Ammon's horn (tissue), 1 donor: Measurements from ENCODE around the gene DYNC1I2.
"Not testable (repeated sequence)": the region's sequence is repeated elsewhere in the genome, so short reads cannot be mapped to it uniquely, and the experiment has no call there.

Source experiments
- DNase-seq: peaks from one replicate; pipeline ENCODE4 v3.0.0-alpha.2; 2016; ENCODE audit warnings: low spot score

Gene DYNC1I2

GRCh38 chr2:171718720-171719119 lies 31.5 kb downstream of the DYNC1I2 start:
- no peak for DNase-seq

GRCh38 chr2:171719660-171720059 lies 32.4 kb downstream of the DYNC1I2 start:
- no peak for DNase-seq

- DNase-seq = peak; percentile 71
Measured at GRCh38 chr2:171723716-171724683, 36.7 kb downstream of the DYNC1I2 start.

- DNase-seq = no peak
Measured at GRCh38 chr2:171726847-171727450, 39.7 kb downstream of the DYNC1I2 start.

GRCh38 chr2:171728989-171729951 lies 42.0 kb downstream of the DYNC1I2 start:
- DNase-seq = no peak

GRCh38 chr2:171729952-171730317 lies 42.7 kb downstream of the DYNC1I2 start:
- no peak for DNase-seq

GRCh38 chr2:171735991-171736710 lies 48.9 kb downstream of the DYNC1I2 start:
- DNase-seq = no peak

- no peak for DNase-seq
Measured at GRCh38 chr2:171741189-171741588, 53.9 kb downstream of the DYNC1I2 start.

GRCh38 chr2:171742760-171743159 lies 55.5 kb downstream of the DYNC1I2 start:
- no peak for DNase-seq

GRCh38 chr2:171745141-171745540 lies 57.9 kb downstream of the DYNC1I2 start:
- DNase-seq = no peak

GRCh38 chr2:171745806-171746205 lies 58.5 kb downstream of the DYNC1I2 start:
- DNase-seq = no peak

- no peak for DNase-seq
Measured at GRCh38 chr2:171747371-171747770, 60.1 kb downstream of the DYNC1I2 start.

- DNase-seq = no peak
Measured at GRCh38 chr2:171754254-171754939, 67.1 kb downstream of the DYNC1I2 start.

- not testable (repeated sequence) for DNase-seq
Measured at GRCh38 chr2:171758762-171759161, 71.5 kb downstream of the DYNC1I2 start.

GRCh38 chr2:171761176-171761575 lies 73.9 kb downstream of the DYNC1I2 start:
- DNase-seq = not testable (repeated sequence)

- no peak for DNase-seq
Measured at GRCh38 chr2:171762879-171763573, 75.8 kb downstream of the DYNC1I2 start.

GRCh38 chr2:171763602-171764001 lies 76.3 kb downstream of the DYNC1I2 start:
- DNase-seq = no peak

- DNase-seq = no peak
Measured at GRCh38 chr2:171771463-171771862, 84.2 kb downstream of the DYNC1I2 start.

GRCh38 chr2:171772373-171772772 lies 85.1 kb downstream of the DYNC1I2 start:
- no peak for DNase-seq

- not testable (repeated sequence) for DNase-seq
Measured at GRCh38 chr2:171774581-171774980, 87.3 kb downstream of the DYNC1I2 start.
